NCI-H2196 (cell line): ENCODE measurements around the gene RNU1-4.
"Not testable (repeated sequence)": the region's sequence is repeated elsewhere in the genome, so short reads cannot be mapped to it uniquely, and the experiment has no call there.

ENCODE experiments used
- DNase-seq: peaks from one replicate; lab custom pipeline; 2025; ENCODE audit not compliant: unreplicated experiment; lab: John Stamatoyannopoulos, UW

Gene RNU1-4

GRCh38 chr1:16707130-16708093 lies 32.9 kb upstream of the RNU1-4 start:
- not testable (repeated sequence) for DNase-seq

- not testable (repeated sequence) for DNase-seq
Observed at GRCh38 chr1:16708704-16709103, 31.6 kb upstream of the RNU1-4 start.

GRCh38 chr1:16709659-16710087 lies 30.6 kb upstream of the RNU1-4 start:
- DNase-seq = not testable (repeated sequence)

GRCh38 chr1:16710618-16711017 lies 29.7 kb upstream of the RNU1-4 start:
- not testable (repeated sequence) for DNase-seq

- not testable (repeated sequence) for DNase-seq
Observed at GRCh38 chr1:16712131-16712530, 28.2 kb upstream of the RNU1-4 start.

DNA sequence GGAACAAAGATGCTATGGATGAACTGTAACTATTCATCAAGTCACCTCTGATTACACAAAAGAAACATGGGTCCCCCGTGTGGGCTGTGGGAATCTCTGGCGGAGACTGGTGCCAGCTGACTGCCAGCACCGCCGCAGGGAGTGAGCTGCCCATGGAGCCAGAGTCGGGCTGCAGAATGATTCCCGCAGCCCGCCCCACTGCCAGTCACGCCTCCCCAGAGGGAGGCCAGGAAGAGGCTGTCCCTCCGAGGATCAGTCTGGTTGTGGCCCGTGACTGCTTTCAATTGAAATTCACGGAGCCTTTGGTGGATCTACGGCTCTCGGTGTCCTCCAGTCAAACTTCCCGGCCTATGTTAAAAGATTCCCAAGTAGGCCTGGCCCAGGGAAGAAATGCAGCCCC lies 27.7 kb upstream of the RNU1-4 start:
- DNase-seq = not testable (repeated sequence)

GRCh38 chr1:16712984-16713383 lies 27.3 kb upstream of the RNU1-4 start:
- not testable (repeated sequence) for DNase-seq

DNA sequence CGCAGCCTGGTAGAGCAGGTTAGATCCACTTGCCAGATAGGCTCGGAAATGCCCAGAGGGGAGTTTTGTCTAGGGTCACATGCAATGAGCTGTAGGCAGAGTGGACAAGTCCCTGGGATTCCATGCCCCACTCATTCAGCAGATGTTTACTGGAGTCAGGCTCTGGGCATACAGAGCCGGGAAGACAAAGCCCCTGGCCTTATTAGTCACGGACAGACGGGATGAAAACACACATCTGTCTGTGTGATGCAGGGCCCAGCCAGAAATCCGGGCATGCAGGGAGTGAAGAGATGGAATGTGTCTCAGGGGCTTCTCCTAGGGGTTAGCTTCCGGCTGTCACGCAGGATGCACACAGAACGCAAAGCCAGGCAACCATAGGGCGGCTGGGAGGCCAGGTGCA lies 26.8 kb upstream of the RNU1-4 start:
- not testable (repeated sequence) for DNase-seq

DNA sequence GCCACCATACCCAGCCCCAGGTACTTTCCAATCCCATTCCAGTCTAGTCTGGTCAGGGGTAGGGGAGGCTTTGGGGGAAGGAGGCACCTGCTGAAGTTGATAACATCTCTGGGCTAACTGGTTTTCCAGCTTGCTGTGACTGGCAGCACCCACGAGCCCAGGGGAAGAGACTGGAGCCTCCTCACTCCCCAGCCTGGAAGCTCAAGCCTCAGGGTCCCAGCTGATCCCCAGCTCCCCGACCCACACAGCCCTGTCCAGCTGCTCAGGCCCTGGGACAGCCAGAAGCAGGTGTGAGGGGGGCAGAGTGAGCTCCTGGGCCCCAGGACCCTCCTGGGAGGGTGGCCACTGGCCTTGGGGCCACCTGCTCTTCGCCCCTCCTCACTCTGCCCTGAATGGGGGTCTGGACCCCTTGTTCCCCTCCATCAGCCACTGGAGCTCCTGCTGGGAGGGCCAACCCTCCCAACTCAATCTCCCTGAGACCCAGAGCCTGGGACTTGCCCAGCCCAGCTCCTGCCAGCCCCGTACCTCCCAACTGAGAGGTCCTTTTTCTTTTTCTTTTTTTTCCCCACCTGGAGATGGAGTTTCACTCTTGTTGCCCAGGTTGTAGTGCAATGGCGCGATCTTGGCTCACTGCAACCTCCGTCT lies 23.5 kb upstream of the RNU1-4 start:
- no peak for DNase-seq

- DNase-seq = no peak
Observed at GRCh38 chr1:16717336-16718098, 22.8 kb upstream of the RNU1-4 start.

DNA sequence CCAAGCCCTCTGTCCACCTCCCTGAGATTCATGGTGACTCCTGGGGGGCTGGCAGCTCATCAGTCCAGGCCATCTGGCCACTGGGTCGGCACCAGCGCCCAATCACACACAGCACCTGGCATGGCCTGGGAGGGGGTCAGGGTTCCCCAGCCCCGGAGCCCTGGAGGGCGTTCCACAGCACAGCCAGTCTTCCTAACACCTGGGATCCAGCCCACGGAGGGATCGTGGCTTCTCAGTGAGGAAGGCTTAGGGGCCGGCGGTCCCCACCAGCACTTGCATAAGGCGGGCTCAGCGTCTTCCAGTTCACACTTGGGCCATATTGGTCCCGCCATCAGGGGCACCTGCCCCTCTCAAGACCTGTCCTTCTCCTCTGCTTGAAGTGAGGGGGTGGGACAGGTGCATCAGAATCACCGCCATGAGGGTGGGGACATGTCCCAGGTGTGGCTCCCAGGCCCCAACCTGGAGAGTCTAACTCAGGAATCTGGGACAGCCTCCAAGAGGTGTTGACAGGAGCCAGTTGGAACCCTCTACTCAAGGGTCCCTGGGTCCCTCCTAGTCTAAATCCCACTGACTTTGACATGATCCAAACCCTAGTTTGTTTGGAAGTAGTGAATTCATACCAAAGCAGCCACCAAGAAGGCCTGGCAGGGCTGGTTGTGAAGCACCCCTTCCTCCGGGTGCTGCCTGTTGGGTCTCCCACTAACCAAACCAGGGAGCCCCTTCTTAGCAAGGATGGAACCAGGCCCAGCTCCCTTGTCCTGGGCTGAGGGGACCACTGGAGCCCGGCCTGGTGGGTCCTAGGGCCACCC lies 22.0 kb upstream of the RNU1-4 start:
- not testable (repeated sequence) for DNase-seq

GRCh38 chr1:16718908-16719533 lies 21.3 kb upstream of the RNU1-4 start:
- DNase-seq = no peak

DNA sequence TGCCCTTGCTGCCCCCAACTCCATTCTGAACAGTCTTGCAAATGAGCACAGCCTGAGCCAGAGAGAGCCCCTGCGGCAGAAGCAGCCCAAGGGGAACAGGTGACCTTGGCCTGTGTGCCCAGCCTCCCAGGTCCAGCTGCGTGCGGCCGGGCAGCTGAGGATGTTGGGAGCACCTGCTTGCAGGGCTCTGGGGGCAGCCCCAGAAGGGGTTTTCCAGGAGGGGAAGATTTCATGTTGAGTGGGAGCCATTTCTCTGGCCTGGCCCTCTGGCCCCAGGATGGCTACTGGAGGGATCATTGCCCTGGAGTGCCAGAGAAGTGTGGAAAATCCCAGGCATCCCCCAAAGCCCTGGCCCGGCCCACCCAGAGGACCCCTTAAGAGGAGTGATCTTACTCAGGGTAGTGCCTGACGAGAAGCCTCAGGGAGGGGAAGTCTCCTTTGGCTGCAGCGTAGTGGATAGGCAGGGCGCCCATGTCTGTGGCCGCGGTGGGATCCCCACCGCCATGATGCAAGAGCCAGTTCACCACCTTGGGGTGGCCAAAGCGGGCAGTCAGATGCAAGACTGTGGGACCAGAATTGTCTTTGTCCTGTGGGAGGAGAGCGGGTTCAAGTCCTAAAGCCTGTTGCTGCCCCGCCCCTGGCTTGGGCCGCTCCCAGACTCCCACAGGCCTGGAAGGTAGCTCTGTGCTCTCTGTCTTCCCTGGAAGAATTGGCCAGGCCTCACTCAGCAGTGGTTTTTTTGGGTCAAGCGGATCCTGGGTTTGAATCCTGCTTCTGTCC lies 20.6 kb upstream of the RNU1-4 start:
- no peak for DNase-seq

GRCh38 chr1:16720351-16721223 lies 19.7 kb upstream of the RNU1-4 start:
- no peak for DNase-seq

GRCh38 chr1:16721871-16722641 lies 18.3 kb upstream of the RNU1-4 start:
- DNase-seq = no peak

DNA sequence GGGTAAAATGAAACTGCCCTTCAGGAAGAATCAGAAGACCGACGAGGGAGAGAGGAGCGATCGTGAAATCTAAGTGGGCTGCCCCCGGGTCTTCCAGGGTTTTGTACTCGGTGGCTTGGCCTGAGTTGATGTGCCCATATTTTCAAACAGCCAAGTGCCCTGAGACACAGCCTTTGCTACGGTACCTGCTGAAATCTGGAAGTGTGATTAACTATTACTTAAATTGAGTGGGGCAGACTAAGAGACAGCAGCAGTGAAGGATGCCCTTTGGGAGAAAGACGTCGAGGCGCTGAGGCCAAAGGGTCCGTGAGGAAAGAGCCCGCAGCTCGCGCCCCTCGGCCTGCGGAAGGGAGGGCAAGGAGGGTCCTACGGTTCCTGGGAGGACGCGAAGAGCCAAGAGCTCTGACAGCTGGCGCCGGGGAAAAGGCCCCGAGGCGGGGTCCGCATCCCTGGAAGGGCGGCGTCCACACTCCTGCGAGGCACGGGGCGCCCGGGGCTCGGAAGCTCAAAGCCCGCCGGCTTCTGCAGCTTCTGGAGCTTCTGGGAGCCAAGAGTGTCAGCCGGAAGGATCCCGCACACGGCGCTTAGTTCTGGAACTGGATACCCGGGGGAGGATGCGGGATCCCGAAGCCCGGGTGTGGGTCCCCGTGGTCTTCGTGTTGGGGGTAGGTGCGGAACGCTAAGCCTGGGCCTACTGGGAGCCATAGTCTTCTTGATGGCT lies 15.4 kb upstream of the RNU1-4 start:
- DNase-seq = no peak
